ENCODE measurements around the gene JAZF1. TPM values are rescaled to one million over a fixed set of nuclear protein-coding genes. Genes with fewer than 3 reads are reported as not detected.

Gene JAZF1
- total and polyA plus RNA-seq, 10 of the 15 experiments (the other 5 are each of a cell fraction or from before 2014, with no cell fraction given), result 0.04 to 0.82 (median 0.15) TPM; not detected in 3

DNA sequence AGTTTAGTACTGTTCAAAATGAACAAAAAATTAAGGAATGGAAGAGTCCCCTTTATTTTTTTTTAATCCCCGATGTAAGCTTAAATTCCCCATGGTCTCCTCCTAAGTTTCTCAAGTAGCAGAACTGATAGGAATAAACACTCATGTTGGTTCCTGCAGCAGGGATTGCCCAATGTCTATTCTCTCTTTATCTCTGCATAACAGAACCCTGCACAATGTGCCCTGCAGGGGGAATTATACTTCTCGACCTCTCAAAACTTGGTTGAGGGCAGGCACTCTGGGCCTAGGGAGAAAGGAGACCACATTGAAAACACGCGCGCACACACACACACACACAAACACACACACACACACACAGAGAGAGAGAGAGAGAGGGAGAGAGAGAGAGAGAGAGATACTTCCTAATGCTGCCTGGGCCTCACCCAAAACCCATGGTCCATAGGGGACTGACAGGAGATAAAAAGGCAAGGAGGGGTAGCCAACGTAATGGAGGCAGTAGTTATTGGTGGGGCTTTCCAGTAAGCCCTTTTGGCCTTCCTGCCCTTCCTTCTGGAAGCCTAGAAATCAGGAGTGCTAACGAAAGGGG lies 22.7 kb downstream of the JAZF1 start:
- POLR2A ChIA-PET, result no interaction called here
- WGBS (ENCODE audit: insufficient coverage, insufficient replicate concordance, low lambda C conversion rate, missing lambda C conversion rate), result 59% methylated on average over 7 of the region's 7 CpGs

More for the DNA sequence above, 22.7 kb downstream of the JAZF1 start:
- no peaks in the 10 kb centered on the region for H3K79me2 ChIP-seq (ENCODE audit: control insufficient read depth, insufficient read depth, low read length)
- no peak overlapping the region for H3K27ac ChIP-seq (ENCODE audit: control insufficient read depth, insufficient read depth)
- ChIA-PET RAD21 (ENCODE audit: unreplicated experiment) (no interaction called here), CTCF (interaction anchor here (1.3 kb wide), 1 partner anchor 14 kb away, joined by 3 read pairs; no protein-coding TSS in a partner anchor), SMC1A (ENCODE audit: uncharacterized antibody, unreplicated experiment) (no interaction called here)
- H3K9ac ChIP-seq (ENCODE audit: control insufficient read depth, insufficient read depth, low read length), result no peak overlapping the region
- no peak for ATAC-seq
- peaks cover 2 to 5% of the 10 kb centered on the region in 2 experiments; a peak in 2 of 4 replicates for H3K27me3 ChIP-seq (replicated peaks in 1 of 2; ENCODE audit: control insufficient read depth in 2 of 2, insufficient read depth in 2 of 2, low read length in 1 of 2)
- TF ChIP-seq, protein P1, sequence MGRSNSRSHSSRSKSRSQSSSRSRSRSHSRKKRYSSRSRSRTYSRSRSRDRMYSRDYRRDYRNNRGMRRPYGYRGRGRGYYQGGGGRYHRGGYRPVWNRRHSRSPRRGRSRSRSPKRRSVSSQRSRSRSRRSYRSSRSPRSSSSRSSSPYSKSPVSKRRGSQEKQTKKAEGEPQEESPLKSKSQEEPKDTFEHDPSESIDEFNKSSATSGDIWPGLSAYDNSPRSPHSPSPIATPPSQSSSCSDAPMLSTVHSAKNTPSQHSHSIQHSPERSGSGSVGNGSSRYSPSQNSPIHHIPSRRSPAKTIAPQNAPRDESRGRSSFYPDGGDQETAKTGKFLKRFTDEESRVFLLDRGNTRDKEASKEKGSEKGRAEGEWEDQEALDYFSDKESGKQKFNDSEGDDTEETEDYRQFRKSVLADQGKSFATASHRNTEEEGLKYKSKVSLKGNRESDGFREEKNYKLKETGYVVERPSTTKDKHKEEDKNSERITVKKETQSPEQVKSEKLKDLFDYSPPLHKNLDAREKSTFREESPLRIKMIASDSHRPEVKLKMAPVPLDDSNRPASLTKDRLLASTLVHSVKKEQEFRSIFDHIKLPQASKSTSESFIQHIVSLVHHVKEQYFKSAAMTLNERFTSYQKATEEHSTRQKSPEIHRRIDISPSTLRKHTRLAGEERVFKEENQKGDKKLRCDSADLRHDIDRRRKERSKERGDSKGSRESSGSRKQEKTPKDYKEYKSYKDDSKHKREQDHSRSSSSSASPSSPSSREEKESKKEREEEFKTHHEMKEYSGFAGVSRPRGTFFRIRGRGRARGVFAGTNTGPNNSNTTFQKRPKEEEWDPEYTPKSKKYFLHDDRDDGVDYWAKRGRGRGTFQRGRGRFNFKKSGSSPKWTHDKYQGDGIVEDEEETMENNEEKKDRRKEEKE (IDR thresholded peaks at IDR 0.05), result no peak
- TF ChIP-seq ZNF207 (IDR thresholded peaks at IDR 0.05; ENCODE audit: borderline replicate concordance) (no peak), JUNB (IDR thresholded peaks at IDR 0.05) (no peak), SUPT20H (IDR thresholded peaks at IDR 0.05; ENCODE audit: borderline replicate concordance, control insufficient read depth, low read depth, low read length) (no peak), CREM (IDR thresholded peaks at IDR 0.05; ENCODE audit: low read depth) (no peak), RAD51 (IDR thresholded peaks at IDR 0.05) (no peak), PAX5 (IDR thresholded peaks at IDR 0.05; ENCODE audit: borderline replicate concordance, low read depth, low read length) (no peak)
- TF ChIP-seq, protein P2, sequence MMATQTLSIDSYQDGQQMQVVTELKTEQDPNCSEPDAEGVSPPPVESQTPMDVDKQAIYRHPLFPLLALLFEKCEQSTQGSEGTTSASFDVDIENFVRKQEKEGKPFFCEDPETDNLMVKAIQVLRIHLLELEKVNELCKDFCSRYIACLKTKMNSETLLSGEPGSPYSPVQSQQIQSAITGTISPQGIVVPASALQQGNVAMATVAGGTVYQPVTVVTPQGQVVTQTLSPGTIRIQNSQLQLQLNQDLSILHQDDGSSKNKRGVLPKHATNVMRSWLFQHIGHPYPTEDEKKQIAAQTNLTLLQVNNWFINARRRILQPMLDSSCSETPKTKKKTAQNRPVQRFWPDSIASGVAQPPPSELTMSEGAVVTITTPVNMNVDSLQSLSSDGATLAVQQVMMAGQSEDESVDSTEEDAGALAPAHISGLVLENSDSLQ (IDR thresholded peaks at IDR 0.05), result no peak
- in situ Hi-C loops (cut with MboI), result no loop called here
- FAIRE-seq, result no peak
- intact Hi-C loops (cut with micrococcal nuclease; ENCODE audit: unreplicated experiment), result no loop called here
- no peaks in the 10 kb centered on the region; the same call in 2 of the 3 replicates for H3K9me3 ChIP-seq (replicated peaks; ENCODE audit: control insufficient read depth, insufficient read depth, low read length)
- BruUV-seq (replicated peaks), result no TSS peak
- H3K4me2 ChIP-seq (ENCODE audit: control insufficient read depth, insufficient read depth), result no peak overlapping the region
- H2AFZ ChIP-seq (ENCODE audit: control insufficient read depth, low read depth, low read length), result no peak overlapping the region
- H3K4me1 ChIP-seq (ENCODE audit: control insufficient read depth, insufficient read depth, low read length), result peaks cover 18% of the 10 kb centered on the region
- DNase-seq (ENCODE audit: low read depth, low spot score), result no peak
- H4K20me1 ChIP-seq (ENCODE audit: control insufficient read depth, insufficient read depth), result no peaks in the 10 kb centered on the region
- no peak overlapping the region for H3K4me3 ChIP-seq
- H3K36me3 ChIP-seq (ENCODE audit: control insufficient read depth in 2 of 2, insufficient read depth in 2 of 2, low read length in 1 of 2), result no peaks in the 10 kb centered on the region
